GM12878 (cell line): ENCODE data around the gene RAMP1. TPM values are rescaled to one million over a fixed set of nuclear protein-coding genes. Genes with fewer than 3 reads are reported as not detected.

Source experiments
- ATAC-seq: fragments of 200-7000 bp; cut with Tn5 transposase; 3 replicates; pipeline ENCODE4 v1.9.1; 2020; ENCODE audit warnings: mild to moderate bottlenecking, moderate library complexity
- BruUV-seq: library from RNA; stranded (reverse); fragments of 400-500 nt; replicated peaks from 2 replicates; lab custom pipeline; 2021; lab: Mats Ljungman, UMichigan
- CTCF ChIA-PET: fragments of 300-600 bp; sonication (Branson Sonifier 250); formaldehyde crosslinking; extraction: SDS; loops from one replicate; lab custom pipeline; 2021; ENCODE audit warnings: inconsistent platforms; lab: Yijun Ruan, JAX
- POLR2A ChIA-PET: fragments of 350-600 bp; formaldehyde crosslinking; extraction: SDS; loops from one replicate; lab custom pipeline; 2021; ENCODE audit warnings: inconsistent platforms; lab: Charles Lee
- RAD21 ChIA-PET: fragments of 300-600 bp; sonication (Branson Sonifier 250); formaldehyde crosslinking; loops from one replicate; lab custom pipeline; 2023; ENCODE audit warnings: antibody characterized with exemption; ENCODE audit not compliant: unreplicated experiment; lab: Charles Lee
- SMC1A ChIA-PET: fragments of 300-600 bp; sonication (Branson Sonifier 250); formaldehyde crosslinking; loops from one replicate; lab custom pipeline; 2023; ENCODE audit not compliant: unreplicated experiment, uncharacterized antibody; lab: Charles Lee
- DNase-seq: peaks from one replicate; pipeline ENCODE4 v3.0.0-alpha.2; 2011; ENCODE audit warnings: low read depth, low spot score
- FAIRE-seq: peaks from 3 replicates; lab custom pipeline; 2011; peaks lifted over from hg19 to GRCh38; lab: Jason Lieb, UNC
- H2AFZ ChIP-seq: 2 replicates; pipeline ENCODE4 v1.6.0; 2011; ENCODE audit warnings: low read depth, low read length, control low read depth; ENCODE audit not compliant: control insufficient read depth
- H3K27ac ChIP-seq: 2 replicates; pipeline ENCODE4 v1.5.1; 2011; ENCODE audit warnings: control low read depth; ENCODE audit not compliant: control insufficient read depth, insufficient read depth
- H3K27me3 ChIP-seq, 2 experiments: replicated peaks in 1 of 2; 2 replicates each; pipeline versions ENCODE4 v1.6.0 to v1.6.1; 2011; ENCODE audit warnings: low read length in 1 of 2; ENCODE audit not compliant: control insufficient read depth in 2 of 2, insufficient read depth in 2 of 2
- H3K36me3 ChIP-seq, 2 experiments: 2 replicates each; pipeline ENCODE4 v1.5.1; 2011; ENCODE audit warnings: low read length in 1 of 2; ENCODE audit not compliant: control insufficient read depth in 2 of 2, insufficient read depth in 2 of 2
- H3K4me1 ChIP-seq: 2 replicates; pipeline ENCODE4 v1.6.1; 2011; ENCODE audit warnings: mild to moderate bottlenecking, low read length, moderate library complexity, mixed read lengths; ENCODE audit not compliant: control insufficient read depth, insufficient read depth
- H3K4me2 ChIP-seq: 2 replicates; pipeline ENCODE4 v1.6.0; 2011; ENCODE audit warnings: control low read depth; ENCODE audit not compliant: control insufficient read depth, insufficient read depth
- H3K4me3 ChIP-seq: fragments of 200-600 bp; sonication (generic); 2 replicates; pipeline ENCODE4 v1.5.1; 2016
- H3K79me2 ChIP-seq: 2 replicates; pipeline ENCODE4 v1.6.0; 2011; ENCODE audit warnings: low read length; ENCODE audit not compliant: control insufficient read depth, insufficient read depth
- H3K9ac ChIP-seq: 2 replicates; pipeline ENCODE4 v1.8.0; 2011; ENCODE audit warnings: low read length, control low read depth, mixed read lengths; ENCODE audit not compliant: control insufficient read depth, insufficient read depth
- H3K9me3 ChIP-seq: replicated peaks from 3 replicates; pipeline ENCODE4 v1.5.1; 2011; ENCODE audit warnings: mild to moderate bottlenecking, low read length; ENCODE audit not compliant: control insufficient read depth, insufficient read depth
- H4K20me1 ChIP-seq: 2 replicates; pipeline ENCODE4 v1.6.0; 2011; ENCODE audit not compliant: control insufficient read depth, insufficient read depth
- ASH2L ChIP-seq: fragments of 300-600, 200-600 bp; sonication (generic); IDR thresholded peaks from 2 replicates; pipeline ENCODE4 v1.6.1; 2017; ENCODE audit warnings: low read depth, mild to moderate bottlenecking, borderline replicate concordance
- CEBPB ChIP-seq, 2 experiments: fragments of 150-350 bp in 1 of 2; IDR thresholded peaks; 2 replicates each; pipeline ENCODE4 v1.6.1; 2012 to 2014; ENCODE audit warnings: low read depth in 2 of 2, low read length in 2 of 2, borderline replicate concordance in 1 of 2, inconsistent platforms in 1 of 2
- CHD2 ChIP-seq: IDR thresholded peaks from 2 replicates; pipeline ENCODE4 v1.6.1; 2011; ENCODE audit warnings: low read depth, low read length, improper control_type of control experiment, borderline replicate concordance
- EGR1 ChIP-seq, 2 experiments: IDR thresholded peaks; 1 replicate in 1 of 2; 2 replicates in 1 of 2; pipeline ENCODE4 v1.6.1; 2011 to 2012; ENCODE audit warnings: low read depth in 2 of 2, low read length in 2 of 2, borderline replicate concordance in 1 of 2, mild to moderate bottlenecking in 1 of 2, moderate library complexity in 1 of 2
- EZH2 ChIP-seq: IDR thresholded peaks from 2 replicates; pipeline ENCODE4 v1.6.1; 2012; ENCODE audit warnings: low read depth, mild to moderate bottlenecking, control low read depth, inconsistent platforms, low read length, borderline replicate concordance; ENCODE audit not compliant: control insufficient read depth
- FOXK2 ChIP-seq: fragments of 450-650 bp; IDR thresholded peaks from 2 replicates; pipeline ENCODE4 v1.6.1; 2017; ENCODE audit warnings: mild to moderate bottlenecking, moderate library complexity
- HDAC2 ChIP-seq: fragments of 200-600 bp; sonication (generic); IDR thresholded peaks from 2 replicates; pipeline ENCODE4 v1.6.1; 2017
- LARP7 ChIP-seq: fragments of 450-650 bp; IDR thresholded peaks from 2 replicates; pipeline ENCODE4 v1.6.1; 2017; ENCODE audit warnings: mild to moderate bottlenecking
- MEF2B ChIP-seq: fragments of 450-650 bp; IDR thresholded peaks from 2 replicates; pipeline ENCODE4 v1.6.1; 2018; ENCODE audit warnings: mild to moderate bottlenecking, moderate library complexity; ENCODE audit not compliant: partially characterized antibody, poor library complexity, severe bottlenecking
- MYB ChIP-seq: fragments of 150-350 bp; IDR thresholded peaks from 2 replicates; pipeline ENCODE4 v1.6.1; 2014; ENCODE audit warnings: mild to moderate bottlenecking, low read depth, low read length, borderline replicate concordance
- RELA ChIP-seq: fragments of 450-650 bp; IDR thresholded peaks from 2 replicates; pipeline ENCODE4 v1.8.0; 2014; ENCODE audit warnings: borderline replicate concordance; ENCODE audit not compliant: partially characterized antibody
- SIX5 ChIP-seq: IDR thresholded peaks from 2 replicates; pipeline ENCODE4 v1.6.1; 2011; ENCODE audit warnings: mild to moderate bottlenecking, low read depth, low read length, moderate library complexity; ENCODE audit not compliant: severe bottlenecking
- SMAD5 ChIP-seq: IDR thresholded peaks from 2 replicates; pipeline ENCODE4 v1.6.1; 2016; ENCODE audit warnings: antibody characterized with exemption, low read depth
- SMARCA5 ChIP-seq: fragments of 450-650 bp; IDR thresholded peaks from 2 replicates; pipeline ENCODE4 v1.6.1; 2017; ENCODE audit warnings: mild to moderate bottlenecking
- ZNF274 ChIP-seq: IDR thresholded peaks from one replicate; pipeline ENCODE4 v1.8.0; 2011; ENCODE audit not compliant: insufficient read length, insufficient read depth
- ZNF622 ChIP-seq: fragments of 450-650 bp; IDR thresholded peaks from 2 replicates; pipeline ENCODE4 v1.6.1; 2017; ENCODE audit warnings: mild to moderate bottlenecking, inconsistent platforms
- WGBS: methylation state at CpG from one replicate; pipeline ENCODE4 v1.1.6; 2016; ENCODE audit warnings: low lambda C conversion rate; ENCODE audit not compliant: insufficient replicate concordance, insufficient coverage; ENCODE audit errors: missing lambda C conversion rate; 5-methylcytosine and 5-hydroxymethylcytosine counted together
- in situ Hi-C: fragments of 300-500 bp; cut with MboI; formaldehyde crosslinking; loops from 9 replicates; pipeline ENCODE4 v1.14.3; 2018; ENCODE audit warnings: mixed read lengths
- intact Hi-C: fragments of 100-400 bp; cut with micrococcal nuclease; formaldehyde crosslinking; loops from one replicate; pipeline ENCODE4 v1.14.2; 2022; ENCODE audit not compliant: unreplicated experiment
- polyA plus RNA-seq, 11 experiments: library from polyadenylated mRNA; depleted of rRNA in 4 of 11; unstranded in 6 of 11; stranded (reverse) in 5 of 11; fragments of >200 nt; fragmentation: Nextera tagmentation in 4 of 11; fragmentation: Illumina TruSeq in 1 of 11; extraction: Ambion mirVana in 4 of 11; extraction: Trizol in 1 of 11; gene quantifications; 1 replicate in 1 of 11; 2 replicates in 10 of 11; pipeline versions ENCODE4 v1.2.1 to v1.2.3, GENCODE V29; 2011 to 2016; ENCODE audit warnings: inconsistent platforms in 2 of 11, missing spikeins in 2 of 11, low read depth in 1 of 11
- total RNA-seq, 4 experiments: library from RNA; depleted of rRNA in 3 of 4; stranded (reverse); fragments of >200 nt in 3 of 4; fragmentation: Illumina TruSeq in 1 of 4; extraction: Trizol in 1 of 4; gene quantifications; 2 replicates each; pipeline versions ENCODE4 v1.2.1 to v1.2.3, GENCODE V29; 2013 to 2021
- TF ChIP-seq, protein P1 (sequence below): fragments of 450-650 bp; formaldehyde crosslinking; IDR thresholded peaks from 2 replicates; pipeline ENCODE4 v1.5.0; 2022; ENCODE audit warnings: mild to moderate bottlenecking, missing genetic modification characterization
- TF ChIP-seq, protein P2 (sequence below): fragments of 450-650 bp; IDR thresholded peaks from 2 replicates; pipeline ENCODE4 v1.6.1; 2016; ENCODE audit warnings: mild to moderate bottlenecking
- TF ChIP-seq, protein P3 (sequence below): fragments of 450-650 bp; IDR thresholded peaks from 2 replicates; pipeline ENCODE4 v1.6.1; 2017; ENCODE audit warnings: antibody characterized with exemption, mild to moderate bottlenecking, moderate library complexity

Gene RAMP1
- total and polyA plus RNA-seq, 10 of the 15 experiments (the other 5 are each of a cell fraction or from before 2014, with no cell fraction given), result 0.11 to 0.19 (median 0.12) TPM; not detected in 7

DNA sequence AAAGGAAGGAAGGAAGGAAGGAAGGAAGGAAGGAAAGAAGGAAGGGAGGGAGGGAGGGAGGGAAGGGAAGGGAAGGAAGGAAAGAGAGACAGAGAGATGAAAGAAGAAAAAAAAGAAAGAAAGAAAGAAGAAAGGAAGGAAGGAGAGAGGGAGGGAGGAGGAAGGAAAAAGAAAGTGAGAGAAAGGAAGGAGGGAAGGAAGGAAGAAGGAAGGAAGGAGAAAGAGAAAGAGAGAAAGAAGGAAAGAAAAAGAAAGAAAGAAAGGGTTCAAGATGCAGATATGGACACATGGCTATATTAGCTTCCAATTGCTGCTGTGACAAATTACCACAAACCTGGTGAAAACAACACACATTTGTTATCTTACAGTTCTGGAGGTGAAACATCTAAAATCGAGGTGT lies 87.0 kb downstream of the RAMP1 start:
- peaks cover 0 to 2% of the 10 kb centered on the region in 2 experiments; a peak in 1 of 4 replicates for H3K27me3 ChIP-seq
- H3K27ac ChIP-seq, result no peak overlapping the region
- H4K20me1 ChIP-seq, result no peaks in the 10 kb centered on the region
- ChIA-PET SMC1A (no interaction called here), POLR2A (no interaction called here), CTCF (no interaction called here), RAD21 (no interaction called here)
- no peaks in the 10 kb centered on the region for H3K79me2 ChIP-seq
- H2AFZ ChIP-seq, result no peak overlapping the region
- no peak for FAIRE-seq
- no peaks in the 10 kb centered on the region for H3K4me1 ChIP-seq
- TF ChIP-seq, protein P1, sequence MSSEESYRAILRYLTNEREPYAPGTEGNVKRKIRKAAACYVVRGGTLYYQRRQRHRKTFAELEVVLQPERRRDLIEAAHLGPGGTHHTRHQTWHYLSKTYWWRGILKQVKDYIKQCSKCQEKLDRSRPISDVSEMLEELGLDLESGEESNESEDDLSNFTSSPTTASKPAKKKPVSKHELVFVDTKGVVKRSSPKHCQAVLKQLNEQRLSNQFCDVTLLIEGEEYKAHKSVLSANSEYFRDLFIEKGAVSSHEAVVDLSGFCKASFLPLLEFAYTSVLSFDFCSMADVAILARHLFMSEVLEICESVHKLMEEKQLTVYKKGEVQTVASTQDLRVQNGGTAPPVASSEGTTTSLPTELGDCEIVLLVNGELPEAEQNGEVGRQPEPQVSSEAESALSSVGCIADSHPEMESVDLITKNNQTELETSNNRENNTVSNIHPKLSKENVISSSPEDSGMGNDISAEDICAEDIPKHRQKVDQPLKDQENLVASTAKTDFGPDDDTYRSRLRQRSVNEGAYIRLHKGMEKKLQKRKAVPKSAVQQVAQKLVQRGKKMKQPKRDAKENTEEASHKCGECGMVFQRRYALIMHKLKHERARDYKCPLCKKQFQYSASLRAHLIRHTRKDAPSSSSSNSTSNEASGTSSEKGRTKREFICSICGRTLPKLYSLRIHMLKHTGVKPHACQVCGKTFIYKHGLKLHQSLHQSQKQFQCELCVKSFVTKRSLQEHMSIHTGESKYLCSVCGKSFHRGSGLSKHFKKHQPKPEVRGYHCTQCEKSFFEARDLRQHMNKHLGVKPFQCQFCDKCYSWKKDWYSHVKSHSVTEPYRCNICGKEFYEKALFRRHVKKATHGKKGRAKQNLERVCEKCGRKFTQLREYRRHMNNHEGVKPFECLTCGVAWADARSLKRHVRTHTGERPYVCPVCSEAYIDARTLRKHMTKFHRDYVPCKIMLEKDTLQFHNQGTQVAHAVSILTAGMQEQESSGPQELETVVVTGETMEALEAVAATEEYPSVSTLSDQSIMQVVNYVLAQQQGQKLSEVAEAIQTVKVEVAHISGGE (CRISPR knock-in tag), result no peak
- TF ChIP-seq RELA (no peak), FOXK2 (no peak), MEF2B (no peak), LARP7 (no peak), SIX5 (no peak), ASH2L (no peak), EGR1 (IDR thresholded peaks at IDR 0.05; ENCODE audit: borderline replicate concordance in 1 of 2, low read depth in 2 of 2, low read length in 2 of 2) (no peak), CHD2 (no peak), CEBPB (IDR thresholded peaks at IDR 0.05; ENCODE audit: borderline replicate concordance in 1 of 2, low read depth in 2 of 2, low read length in 2 of 2) (no peak), ZNF622 (no peak), HDAC2 (no peak), MYB (no peak), SMAD5 (no peak), SMARCA5 (no peak), EZH2 (no peak), ZNF274 (no peak)
- TF ChIP-seq, protein P2, sequence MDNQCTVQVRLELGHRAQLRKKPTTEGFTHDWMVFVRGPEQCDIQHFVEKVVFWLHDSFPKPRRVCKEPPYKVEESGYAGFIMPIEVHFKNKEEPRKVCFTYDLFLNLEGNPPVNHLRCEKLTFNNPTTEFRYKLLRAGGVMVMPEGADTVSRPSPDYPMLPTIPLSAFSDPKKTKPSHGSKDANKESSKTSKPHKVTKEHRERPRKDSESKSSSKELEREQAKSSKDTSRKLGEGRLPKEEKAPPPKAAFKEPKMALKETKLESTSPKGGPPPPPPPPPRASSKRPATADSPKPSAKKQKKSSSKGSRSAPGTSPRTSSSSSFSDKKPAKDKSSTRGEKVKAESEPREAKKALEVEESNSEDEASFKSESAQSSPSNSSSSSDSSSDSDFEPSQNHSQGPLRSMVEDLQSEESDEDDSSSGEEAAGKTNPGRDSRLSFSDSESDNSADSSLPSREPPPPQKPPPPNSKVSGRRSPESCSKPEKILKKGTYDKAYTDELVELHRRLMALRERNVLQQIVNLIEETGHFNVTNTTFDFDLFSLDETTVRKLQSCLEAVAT, result no peak
- TF ChIP-seq, protein P3, sequence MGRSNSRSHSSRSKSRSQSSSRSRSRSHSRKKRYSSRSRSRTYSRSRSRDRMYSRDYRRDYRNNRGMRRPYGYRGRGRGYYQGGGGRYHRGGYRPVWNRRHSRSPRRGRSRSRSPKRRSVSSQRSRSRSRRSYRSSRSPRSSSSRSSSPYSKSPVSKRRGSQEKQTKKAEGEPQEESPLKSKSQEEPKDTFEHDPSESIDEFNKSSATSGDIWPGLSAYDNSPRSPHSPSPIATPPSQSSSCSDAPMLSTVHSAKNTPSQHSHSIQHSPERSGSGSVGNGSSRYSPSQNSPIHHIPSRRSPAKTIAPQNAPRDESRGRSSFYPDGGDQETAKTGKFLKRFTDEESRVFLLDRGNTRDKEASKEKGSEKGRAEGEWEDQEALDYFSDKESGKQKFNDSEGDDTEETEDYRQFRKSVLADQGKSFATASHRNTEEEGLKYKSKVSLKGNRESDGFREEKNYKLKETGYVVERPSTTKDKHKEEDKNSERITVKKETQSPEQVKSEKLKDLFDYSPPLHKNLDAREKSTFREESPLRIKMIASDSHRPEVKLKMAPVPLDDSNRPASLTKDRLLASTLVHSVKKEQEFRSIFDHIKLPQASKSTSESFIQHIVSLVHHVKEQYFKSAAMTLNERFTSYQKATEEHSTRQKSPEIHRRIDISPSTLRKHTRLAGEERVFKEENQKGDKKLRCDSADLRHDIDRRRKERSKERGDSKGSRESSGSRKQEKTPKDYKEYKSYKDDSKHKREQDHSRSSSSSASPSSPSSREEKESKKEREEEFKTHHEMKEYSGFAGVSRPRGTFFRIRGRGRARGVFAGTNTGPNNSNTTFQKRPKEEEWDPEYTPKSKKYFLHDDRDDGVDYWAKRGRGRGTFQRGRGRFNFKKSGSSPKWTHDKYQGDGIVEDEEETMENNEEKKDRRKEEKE, result no peak
- peaks cover 3% of the 10 kb centered on the region for H3K9me3 ChIP-seq
- DNase-seq, result no peak
- intact Hi-C loops (no loop called here), in situ Hi-C loops (no loop called here)
- H3K4me3 ChIP-seq, result no peak overlapping the region
- H3K4me2 ChIP-seq, result no peak overlapping the region
- H3K9ac ChIP-seq, result no peak overlapping the region
- no peak for ATAC-seq
- 6% methylated on average over 1 of the region's 1 CpG for WGBS
- BruUV-seq, result no TSS peak
- H3K36me3 ChIP-seq, result no peaks in the 10 kb centered on the region
